HG03457 (cell line): Measurements from ENCODE around the gene DNAH10.
"Not testable (repeated sequence)": the region's sequence is repeated elsewhere in the genome, so short reads cannot be mapped to it uniquely, and the experiment has no call there.

Experiments used
- ATAC-seq: cut with Tn5 transposase; IDR thresholded peaks from one replicate; pipeline ENCODE4 v1.9.1; 2021; ENCODE audit warnings: moderate number of reproducible peaks; ENCODE audit not compliant: unreplicated experiment

The DNAH10 gene

DNA sequence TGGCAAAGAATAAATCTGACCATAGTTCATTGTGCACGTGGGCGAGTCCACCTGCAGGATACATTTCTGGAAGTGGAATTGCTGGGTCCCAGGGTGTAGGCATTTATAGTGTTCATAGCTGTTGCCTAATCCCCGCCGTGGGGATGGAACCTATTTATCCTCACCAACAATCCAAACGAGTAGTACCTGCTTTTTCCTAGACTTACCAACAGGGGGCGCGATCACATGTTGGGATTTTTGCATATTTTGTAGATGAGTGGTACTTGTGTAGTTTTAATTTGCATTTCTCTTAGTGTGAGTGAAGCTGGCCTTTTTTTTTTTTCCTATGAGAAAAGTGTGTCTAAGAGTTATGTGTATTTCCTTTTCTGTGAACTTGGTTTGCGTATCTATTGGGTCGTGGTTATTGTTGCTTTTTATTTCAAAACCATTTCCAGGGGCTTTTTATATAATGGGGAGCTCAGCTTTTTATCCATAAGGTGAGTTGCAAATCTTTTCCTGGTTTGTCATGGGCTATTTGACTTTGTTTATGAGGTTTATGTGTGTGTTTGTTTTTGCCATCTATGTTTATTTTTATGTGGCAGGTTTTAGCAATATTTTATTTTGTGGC lies 143.3 kb downstream of the DNAH10 start:
- no peak for ATAC-seq

DNA sequence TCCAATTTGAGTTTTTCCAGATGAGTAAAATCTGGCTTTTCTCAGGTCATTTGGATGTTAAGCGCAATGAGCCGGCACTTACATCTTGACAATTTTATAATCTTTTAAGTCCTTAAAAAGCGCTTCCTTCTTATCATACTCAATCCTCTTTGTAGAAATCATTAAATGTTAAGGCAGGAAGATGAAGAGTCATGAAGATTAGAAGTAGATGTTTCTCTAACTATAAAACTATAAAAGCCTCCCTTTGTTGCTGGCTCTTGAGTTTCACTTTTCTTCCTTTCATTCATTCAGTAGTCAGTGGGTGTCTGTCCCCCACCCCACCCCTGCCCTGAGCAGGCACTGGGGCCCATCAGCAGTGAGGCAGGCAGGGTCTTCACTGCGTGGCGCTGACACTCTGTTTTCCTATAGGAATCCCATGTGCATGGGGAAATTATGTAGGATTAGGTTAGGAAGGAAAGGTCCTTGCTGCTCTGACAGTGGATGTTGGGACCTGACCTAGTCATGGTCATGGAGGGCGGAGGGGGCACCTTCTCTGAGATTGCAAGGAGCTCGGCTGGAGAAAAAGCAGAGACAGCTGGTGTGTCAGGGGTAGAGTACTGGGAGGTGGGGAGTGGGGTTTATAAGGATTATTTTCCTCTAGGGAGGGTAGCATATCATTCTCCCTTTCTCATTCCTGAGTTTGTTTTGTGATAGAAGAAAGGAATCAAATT lies 144.8 kb downstream of the DNAH10 start:
- ATAC-seq = no peak

DNA sequence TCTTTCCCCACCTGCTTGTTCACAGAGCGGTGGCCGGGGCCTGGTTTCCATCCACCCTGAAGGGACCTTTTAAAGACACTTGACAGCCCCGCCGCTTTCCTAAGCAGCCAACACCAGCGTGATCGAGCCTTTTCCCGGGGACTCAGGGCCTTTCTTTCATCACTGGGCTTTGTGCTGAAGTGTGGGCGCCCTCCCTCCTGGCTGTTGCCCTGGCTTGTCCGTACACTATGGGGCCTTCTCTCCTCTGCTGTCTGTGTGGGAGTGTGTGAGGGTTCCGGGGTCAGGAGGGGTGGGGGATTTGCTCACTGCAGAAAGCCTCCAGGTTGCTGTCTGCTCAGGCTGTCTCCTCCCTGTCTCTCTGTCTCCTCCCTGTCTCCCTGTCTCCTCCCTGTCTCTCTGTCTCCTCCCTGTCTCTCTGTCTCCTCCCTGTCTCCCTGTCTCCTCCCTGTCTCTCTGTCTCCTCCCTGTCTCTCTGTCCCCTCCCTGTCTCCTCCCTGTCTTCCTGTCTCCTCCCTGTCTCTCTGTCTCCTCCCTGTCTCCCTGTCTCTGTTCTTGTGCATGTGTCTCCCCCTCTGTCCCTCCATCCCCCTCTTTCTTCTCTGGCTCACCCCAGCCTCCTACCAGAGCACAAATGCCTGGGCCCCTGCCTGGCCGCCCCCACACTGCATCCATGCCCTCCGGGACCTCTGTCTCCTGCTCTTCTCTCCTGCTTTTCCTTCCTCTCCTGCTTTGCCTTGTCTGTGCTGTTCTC lies 145.8 kb downstream of the DNAH10 start:
- no peak for ATAC-seq

DNA sequence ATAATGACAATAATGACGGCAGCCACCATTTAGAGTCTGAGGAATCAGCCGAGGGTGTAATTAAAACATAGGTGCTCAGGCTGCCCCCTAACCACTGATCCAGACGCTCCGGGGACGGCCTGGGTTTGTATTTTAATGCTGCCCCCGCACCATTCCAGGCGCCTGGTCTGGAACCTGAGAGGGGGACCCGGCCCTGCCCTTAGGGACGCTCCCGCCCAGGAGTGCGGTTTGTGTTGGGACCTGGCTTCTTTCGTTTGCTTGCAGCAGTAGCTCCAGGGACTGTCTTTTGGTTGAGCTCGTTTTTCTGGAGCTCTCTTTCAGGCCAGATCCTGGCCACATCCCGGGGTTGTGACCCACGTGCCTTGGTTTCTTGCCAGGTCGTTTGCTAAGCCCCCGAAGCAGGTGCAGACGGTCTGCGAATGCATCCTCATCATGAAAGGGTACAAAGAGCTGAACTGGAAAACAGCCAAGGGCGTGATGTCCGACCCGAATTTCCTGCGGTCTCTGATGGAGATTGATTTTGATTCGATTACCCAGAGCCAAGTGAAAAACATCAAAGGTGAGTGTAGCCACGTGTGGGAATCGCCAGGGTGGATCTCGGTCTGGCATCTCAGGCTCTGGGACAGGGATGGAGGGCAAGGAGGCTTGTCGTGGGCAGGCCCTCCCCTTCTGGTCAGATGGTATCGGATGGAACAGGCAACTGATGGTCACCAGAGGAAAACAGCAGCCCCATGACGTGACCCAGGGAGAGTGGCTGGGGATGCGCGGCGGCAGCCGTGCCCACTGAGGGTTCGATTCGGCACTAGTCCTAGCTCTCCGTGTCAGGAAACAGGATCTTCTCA lies 147.0 kb downstream of the DNAH10 start:
- no peak for ATAC-seq

DNA sequence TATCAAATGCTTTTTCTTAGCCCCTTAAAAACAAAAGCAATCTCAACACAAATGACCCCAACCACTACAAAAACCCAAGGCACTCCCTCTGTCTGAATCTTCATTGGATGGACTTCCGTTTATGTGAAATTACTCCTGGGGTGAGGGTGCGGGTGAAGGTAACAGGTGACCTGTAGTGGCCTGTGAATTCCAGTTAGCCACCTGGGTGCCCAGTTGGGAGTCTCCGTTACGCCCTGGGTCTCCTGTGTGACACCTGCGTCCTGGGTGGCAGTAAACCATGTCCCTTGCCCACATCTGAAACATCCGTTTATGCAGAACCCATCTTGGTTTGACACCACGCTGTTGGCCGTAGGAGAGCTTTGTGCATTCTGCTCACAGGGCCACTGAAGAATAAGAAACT lies 148.0 kb downstream of the DNAH10 start:
- ATAC-seq = no peak

DNA sequence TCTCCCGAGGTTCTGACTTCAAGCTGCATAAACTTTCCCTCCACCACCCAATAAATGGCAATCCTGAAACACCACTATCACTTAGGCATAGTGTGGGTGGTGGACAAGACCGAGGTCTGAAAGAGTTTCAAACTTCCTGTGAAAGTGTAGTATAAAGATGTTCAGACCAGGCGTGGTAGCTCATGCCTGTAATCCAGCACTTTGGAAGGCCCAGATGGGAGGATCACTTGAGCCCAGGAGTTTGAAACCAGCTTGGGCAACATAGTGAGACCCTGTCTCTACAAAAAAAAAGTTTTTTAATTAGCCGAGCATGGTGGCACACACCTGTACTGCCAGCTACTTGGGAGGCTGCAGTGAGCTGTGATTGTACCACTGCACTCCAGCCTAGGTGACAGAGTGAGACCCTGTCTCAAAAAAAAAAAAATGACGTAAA lies 148.7 kb downstream of the DNAH10 start:
- ATAC-seq = no peak

DNA sequence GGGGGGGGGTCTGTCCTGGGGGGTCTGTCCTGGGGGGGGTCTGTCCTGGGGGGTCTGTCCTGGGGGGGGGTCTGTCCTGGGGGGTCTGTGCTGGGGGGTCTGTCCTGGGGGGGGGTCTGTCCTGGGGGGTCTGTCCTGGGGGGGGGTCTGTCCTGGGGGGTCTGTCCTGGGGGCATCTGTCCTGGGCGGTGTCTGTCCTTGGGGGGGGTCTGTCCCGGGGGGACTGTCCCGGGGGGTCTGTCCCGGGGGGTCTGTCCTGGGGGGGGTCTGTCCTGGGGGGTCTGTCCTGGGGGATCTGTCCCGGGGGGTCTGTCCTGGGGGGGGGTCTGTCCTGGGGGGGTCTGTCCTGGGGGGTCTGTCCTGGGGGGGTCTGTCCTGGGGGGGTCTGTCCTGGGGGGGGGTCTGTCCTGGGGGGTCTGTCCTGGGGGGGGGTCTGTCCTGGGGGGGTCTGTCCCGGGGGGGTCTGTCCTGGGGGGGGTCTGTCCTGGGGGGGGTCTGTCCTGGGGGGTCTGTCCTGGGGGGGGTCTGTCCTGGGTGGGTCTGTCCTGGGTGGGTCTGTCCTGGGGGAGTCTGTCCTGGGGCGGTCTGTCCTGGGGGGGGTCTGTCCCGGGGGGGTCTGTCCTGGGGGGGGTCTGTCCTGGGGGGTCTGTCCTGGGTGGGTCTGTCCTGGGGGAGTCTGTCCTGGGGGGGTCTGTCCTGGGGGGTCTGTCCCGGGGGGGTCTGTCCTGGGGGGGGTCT lies 149.7 kb downstream of the DNAH10 start:
- ATAC-seq = not testable (repeated sequence)

DNA sequence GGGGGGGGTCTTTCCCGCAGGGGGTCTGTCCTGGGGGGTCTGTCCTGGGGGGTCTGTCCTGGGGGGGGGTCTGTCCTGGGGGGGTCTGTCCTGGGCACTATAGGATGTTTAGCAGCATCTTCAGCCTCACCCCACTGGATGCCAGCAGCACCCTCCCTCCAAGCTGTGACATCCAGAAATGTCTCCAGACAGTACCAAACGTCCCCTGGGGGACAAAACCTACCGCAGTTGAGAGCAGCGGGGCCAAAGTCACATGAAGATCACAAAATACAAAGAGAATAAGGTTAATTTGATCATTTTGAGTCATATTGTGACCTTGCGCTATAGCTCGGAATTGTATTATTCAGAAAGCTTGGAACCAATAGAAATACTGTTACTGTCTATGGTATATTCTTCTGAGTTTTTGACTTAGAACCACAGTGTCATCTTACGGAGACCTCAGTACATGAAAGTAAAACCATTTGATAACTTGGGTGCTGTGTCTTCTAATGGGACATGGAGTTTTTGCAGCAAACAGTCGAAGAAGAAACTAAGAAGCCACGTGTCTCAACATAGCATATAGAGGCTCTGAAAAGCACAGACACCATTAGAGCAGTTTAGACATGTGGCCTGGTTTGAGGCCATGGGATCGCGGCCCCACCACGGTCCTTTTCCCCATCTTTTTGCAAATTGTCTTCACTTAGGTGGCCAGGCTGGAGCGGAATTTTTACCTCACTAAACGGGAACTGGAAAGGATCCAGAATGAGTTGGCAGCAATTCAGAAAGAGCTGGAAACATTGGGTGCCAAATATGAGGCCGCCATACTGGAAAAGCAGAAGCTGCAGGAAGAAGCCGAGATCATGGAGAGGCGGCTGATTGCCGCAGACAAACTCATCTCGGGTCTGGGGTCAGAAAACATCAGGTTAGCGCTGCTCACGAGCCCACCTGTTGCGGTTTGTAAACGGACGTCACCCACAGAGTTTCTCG lies 150.6 kb downstream of the DNAH10 start:
- no peak for ATAC-seq

DNA sequence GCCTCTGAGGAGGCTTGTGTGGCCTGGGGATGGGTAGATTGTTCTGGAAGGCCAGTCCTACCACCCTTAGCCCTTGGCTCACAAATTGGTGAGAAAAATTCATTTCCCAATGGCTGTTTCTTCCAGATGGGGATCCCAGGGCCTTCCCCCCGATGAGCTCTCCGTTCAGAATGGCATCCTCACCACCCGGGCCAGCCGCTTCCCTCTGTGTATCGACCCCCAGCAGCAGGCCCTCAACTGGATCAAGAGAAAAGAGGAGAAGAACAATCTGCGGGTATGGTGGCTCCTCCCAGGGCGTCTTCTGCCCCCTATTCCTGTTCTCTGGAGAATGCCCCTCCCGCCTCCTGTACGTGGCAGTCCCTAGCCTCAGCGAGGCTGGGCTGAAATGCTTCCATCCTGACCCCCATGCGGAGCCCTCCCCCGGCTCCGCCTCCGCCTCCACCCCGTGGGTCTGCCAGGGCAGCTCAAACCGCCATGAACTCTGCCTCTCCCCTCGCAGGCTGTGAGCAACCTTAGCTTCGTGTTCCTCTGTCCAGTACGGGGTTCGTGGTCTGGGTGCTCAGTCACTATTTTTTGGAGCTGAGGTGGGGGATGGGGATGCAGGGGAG lies 152.7 kb downstream of the DNAH10 start:
- ATAC-seq = no peak

DNA sequence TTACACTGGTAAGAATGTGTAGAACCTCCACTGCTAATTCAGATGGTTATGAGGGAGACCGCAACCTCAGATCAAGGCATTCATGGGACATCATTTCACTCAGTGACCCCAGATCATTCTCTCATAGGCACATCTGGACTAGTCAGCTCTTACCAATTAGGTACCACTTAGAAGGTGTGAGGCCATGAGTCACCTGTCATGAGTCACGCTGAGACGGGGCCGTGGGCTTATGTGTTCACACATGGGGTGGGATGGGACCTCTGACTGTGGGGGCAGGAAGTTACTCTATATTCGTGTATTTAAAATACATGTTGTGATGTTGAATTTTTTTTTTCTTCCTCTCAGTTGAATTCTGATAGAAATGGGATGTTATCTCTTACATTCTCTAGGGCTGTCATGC lies 154.6 kb downstream of the DNAH10 start:
- no peak for ATAC-seq

DNA sequence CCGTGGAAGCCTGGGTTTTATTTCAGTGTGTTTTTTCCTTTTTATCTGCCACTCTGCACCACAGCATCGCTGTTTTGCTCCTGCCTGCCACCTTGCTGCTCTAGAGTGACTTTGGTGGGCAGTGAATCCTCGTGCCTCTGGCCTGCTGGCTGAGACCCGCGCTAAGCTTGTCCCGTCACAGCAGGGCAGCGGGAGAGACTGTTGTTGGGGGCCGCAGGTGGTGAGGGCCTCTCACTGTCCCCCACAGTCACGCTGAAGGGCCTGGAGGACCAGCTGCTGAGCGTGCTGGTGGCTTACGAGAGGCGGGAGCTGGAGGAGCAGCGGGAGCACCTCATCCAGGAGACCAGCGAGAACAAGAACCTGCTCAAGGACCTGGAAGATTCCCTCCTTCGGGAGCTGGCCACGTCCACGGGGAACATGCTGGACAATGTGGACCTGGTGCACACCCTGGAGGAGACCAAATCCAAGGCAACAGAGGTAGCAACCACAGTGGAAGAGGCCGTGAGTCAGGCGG lies 155.3 kb downstream of the DNAH10 start:
- ATAC-seq = no peak

DNA sequence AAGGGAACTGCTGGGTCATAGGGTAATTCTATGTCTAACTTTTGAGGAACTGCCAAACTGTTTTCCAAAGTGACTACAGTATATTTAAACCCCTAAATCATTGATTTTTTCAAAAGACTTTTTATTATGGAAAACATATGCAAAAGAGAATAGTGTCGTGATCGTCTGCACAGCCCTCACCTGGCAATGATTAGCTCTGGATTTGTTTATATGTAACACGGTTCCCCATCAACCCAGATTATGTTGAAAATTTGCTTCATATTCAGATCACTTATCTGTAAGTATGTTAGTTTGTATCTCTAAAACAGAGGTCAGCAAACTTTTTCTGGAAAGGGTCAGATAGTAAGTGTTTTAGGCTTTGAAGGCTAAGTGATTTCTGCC lies 157.9 kb downstream of the DNAH10 start:
- ATAC-seq = no peak

DNA sequence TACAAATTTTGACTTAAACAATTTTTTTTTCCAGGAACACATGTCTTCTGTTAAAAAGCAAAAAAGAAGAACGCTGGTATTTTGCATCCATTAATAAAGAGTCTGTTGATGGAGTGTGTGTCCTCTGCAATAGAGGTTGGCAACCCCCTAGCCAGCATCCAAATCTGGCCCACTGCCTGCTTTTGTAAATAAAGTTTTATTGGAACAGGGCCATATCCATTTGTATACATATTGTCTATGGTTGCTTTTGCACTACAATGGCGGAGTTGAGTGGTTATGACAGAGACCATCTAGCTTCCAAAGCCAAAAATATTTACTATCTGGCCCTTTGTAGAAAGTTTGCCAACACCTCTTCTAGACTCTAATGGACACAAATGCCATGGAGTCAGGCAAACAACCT lies 160.9 kb downstream of the DNAH10 start:
- ATAC-seq = no peak

DNA sequence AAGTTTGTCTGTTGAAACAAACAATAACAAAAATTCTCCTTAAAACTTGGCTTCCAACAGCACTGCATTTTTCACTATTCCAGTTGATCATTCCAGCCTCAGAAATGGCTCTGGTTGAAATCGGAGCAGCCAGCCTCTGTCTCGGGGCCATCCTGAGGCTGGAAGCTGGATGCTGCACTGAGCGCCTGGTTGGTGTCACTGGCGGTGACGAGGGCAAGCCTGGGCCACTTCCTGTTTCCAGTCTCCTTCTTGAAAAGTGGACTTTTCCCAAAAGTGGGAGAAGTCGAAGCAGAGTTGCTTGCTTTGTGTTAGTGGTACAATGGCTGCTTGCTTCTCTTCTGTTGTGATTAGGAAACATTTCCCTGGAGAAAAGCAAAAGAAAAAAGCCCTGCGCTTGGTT lies 161.8 kb downstream of the DNAH10 start:
- ATAC-seq = no peak

DNA sequence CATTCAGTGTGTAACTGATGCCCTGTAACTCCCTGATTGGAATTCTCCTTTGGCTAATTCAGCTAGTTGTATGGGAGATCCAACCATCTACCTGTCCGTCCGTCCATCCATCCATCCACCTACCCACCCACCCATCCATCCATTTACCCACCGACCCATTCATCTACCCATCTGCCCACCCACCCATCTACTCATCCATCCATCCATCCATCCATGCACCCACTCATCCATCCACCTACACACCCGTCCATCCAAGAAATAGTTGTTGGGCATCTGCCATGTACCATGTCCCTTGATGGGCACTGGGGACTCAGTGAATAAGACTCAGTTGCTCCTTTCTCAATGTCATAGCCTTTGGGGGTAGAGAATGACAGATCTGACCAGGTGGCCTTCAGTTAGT lies 162.4 kb downstream of the DNAH10 start:
- ATAC-seq = no peak

DNA sequence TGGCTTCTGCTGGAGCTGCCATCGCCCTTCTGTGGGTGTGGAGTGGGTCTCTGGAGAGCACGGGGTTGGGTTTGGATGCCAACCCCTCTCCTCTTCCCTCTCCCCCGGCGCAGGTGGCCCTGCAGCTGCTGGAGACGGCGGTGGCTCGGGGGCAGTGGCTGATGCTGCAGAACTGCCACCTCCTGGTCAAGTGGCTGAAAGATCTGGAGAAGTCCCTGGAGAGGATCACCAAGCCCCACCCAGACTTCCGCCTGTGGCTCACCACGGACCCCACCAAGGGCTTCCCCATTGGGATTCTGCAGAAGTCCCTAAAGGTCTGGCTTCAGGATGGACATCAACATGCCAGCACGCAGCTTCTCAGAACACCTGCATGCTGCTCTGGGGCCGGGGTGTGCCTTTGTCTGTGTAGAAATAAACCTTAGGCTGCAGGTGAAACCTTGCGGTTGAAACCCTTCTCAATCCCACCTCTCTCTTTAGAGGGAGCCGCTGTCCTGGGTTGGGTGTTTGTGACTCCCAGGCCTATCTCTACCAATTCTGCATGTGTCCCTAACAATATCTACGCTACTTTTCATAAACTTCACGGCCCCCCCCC lies 166.3 kb downstream of the DNAH10 start:
- ATAC-seq = no peak

DNA sequence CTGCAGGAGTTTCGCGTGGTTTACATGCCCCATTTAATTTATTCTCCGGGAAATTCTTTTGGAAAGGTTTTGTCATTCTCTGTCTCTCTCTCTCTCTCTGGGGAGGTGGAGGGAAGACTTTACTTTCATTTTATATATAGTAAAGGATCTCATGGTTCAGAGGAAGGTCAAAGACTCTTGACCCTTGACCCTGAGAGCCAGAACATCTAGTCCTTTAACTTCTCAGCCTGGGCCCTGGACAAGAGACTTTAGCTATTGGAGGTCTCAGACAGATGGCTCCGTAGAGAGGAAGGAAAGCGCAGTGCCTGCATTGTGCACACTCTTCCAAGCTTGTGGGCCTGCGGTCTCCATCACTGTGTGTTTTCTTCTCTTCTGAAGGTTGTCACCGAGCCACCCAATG lies 166.8 kb downstream of the DNAH10 start:
- ATAC-seq = no peak

DNA sequence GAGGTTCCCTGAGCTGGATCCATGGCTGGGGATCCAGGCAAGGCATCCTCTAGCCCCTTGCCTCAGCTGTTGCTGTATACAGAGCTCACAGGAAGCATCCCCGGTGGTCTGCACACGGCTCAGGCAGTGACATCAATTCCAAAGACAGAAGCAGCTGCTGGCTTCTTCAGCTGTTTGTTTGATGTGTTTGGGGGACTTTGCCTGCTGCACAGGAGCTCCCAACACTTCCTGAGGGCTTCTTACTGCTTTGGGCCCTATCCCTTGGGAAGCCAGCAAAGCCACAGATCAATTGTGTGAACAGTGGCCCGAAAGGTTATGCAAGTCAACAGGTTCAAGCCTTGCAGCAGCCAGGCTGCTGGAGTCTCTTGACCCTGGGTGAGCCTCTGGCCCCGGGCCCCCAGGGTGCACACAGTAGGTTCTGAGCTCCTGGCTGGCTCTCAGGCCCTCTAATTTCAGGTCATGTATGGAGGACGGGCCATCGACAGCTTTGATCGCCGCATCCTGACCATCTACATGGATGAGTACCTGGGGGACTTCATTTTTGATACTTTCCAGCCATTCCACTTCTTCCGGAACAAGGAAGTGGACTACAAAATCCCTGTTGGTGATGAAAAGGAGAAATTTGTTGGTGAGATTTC lies 168.0 kb downstream of the DNAH10 start:
- no peak for ATAC-seq
